SK-N-SH (cell line): ENCODE measurements around the gene PLCB1. TPM values are rescaled to one million over a fixed set of nuclear protein-coding genes. Genes with fewer than 3 reads are reported as not detected.
A peak's percentile ranks its signal among the peaks of the same experiment; 100 is the strongest.

Experiments
- CTCF ChIA-PET: fragments of 300-600, 350-600 bp; formaldehyde crosslinking; extraction: SDS; loops from one replicate; lab custom pipeline; 2021; lab: Yijun Ruan, JAX
- POLR2A ChIA-PET: fragments of 350-600 bp; sonication (Branson Sonifier 250); formaldehyde crosslinking; extraction: SDS; loops from one replicate; lab custom pipeline; 2020; ENCODE audit warnings: antibody characterized with exemption, inconsistent platforms; lab: Yijun Ruan, JAX
- DNase-seq: peaks from one replicate; pipeline ENCODE4 v3.0.0; 2012
- H2AFZ ChIP-seq: fragments of 200-600 bp; sonication (generic); 2 replicates; pipeline ENCODE4 v1.8.1; 2016; ENCODE audit warnings: antibody characterized with exemption, mild to moderate bottlenecking, low read depth
- H3F3A ChIP-seq: fragments of 200-600 bp; sonication (generic); replicated peaks from 2 replicates; pipeline ENCODE3; 2016; ENCODE audit warnings: antibody characterized with exemption, mild to moderate bottlenecking; ENCODE audit not compliant: insufficient read depth
- H3K27ac ChIP-seq, 2 experiments: fragments of 200-500 bp in 1 of 2; fragments of 200-600 bp in 1 of 2; sonication (Bioruptor generic) in 1 of 2; sonication (generic), shearing (Covaris generic) in 1 of 2; 2 replicates each; pipeline versions ENCODE4 v1.5.1 to v1.6.1; 2014 to 2016; ENCODE audit warnings: low read depth in 2 of 2, inconsistent platforms in 1 of 2, low read length in 1 of 2, mild to moderate bottlenecking in 1 of 2, mixed read lengths in 1 of 2
- H3K27me3 ChIP-seq: fragments of 200-600 bp; sonication (generic), shearing (Covaris generic); 2 replicates; pipeline ENCODE4 v1.6.1; 2016; ENCODE audit warnings: mixed run types; ENCODE audit not compliant: insufficient read depth
- H3K36me3 ChIP-seq, 2 experiments: fragments of 200-500 bp in 1 of 2; fragments of 200-600 bp in 1 of 2; sonication (Bioruptor generic) in 1 of 2; sonication (generic) in 1 of 2; replicated peaks in 1 of 2; 2 replicates each; pipeline versions ENCODE3 to v1.5.1; 2014 to 2016; ENCODE audit warnings: low read length in 1 of 2, mild to moderate bottlenecking in 1 of 2; ENCODE audit not compliant: insufficient read depth in 2 of 2, control insufficient read depth in 1 of 2
- H3K4me1 ChIP-seq, 2 experiments: fragments of 200-500 bp in 1 of 2; fragments of 200-600 bp in 1 of 2; sonication (Bioruptor generic) in 1 of 2; sonication (generic), shearing (Covaris generic) in 1 of 2; 2 replicates each; pipeline versions ENCODE4 v1.5.1 to v1.6.1; 2014 to 2016; ENCODE audit warnings: low read depth in 1 of 2, low read length in 1 of 2, mixed run types in 1 of 2; ENCODE audit not compliant: insufficient read depth in 2 of 2, control insufficient read depth in 1 of 2
- H3K4me2 ChIP-seq: fragments of 200-600 bp; sonication (generic), shearing (Covaris generic); 2 replicates; pipeline ENCODE4 v1.6.1; 2017; ENCODE audit warnings: mixed run types
- H3K4me3 ChIP-seq, 2 experiments: fragments of 200-500 bp in 1 of 2; fragments of 200-600 bp in 1 of 2; sonication (Bioruptor generic) in 1 of 2; sonication (generic), shearing (Covaris generic) in 1 of 2; 2 replicates each; pipeline versions ENCODE4 v1.5.1 to v1.8.1; 2014 to 2016; ENCODE audit warnings: low read depth in 2 of 2, inconsistent platforms in 1 of 2, low read length in 1 of 2, mild to moderate bottlenecking in 1 of 2, mixed read lengths in 1 of 2, moderate library complexity in 1 of 2
- H3K79me2 ChIP-seq: fragments of 200-600 bp; sonication (generic); 2 replicates; pipeline ENCODE4 v1.8.1; 2017; ENCODE audit warnings: mild to moderate bottlenecking; ENCODE audit not compliant: insufficient read depth
- H3K9ac ChIP-seq: fragments of 200-600 bp; sonication (generic); 2 replicates; pipeline ENCODE4 v1.6.1; 2017; ENCODE audit warnings: mixed run types
- H3K9me2 ChIP-seq: fragments of 200-600 bp; sonication (generic); 2 replicates; pipeline ENCODE4 v1.6.1; 2017; ENCODE audit warnings: mixed run types
- H3K9me3 ChIP-seq: fragments of 200-600 bp; sonication (generic); 2 replicates; pipeline ENCODE4 v1.6.1; 2017; ENCODE audit warnings: mixed run types, mild to moderate bottlenecking, moderate library complexity
- H4K20me1 ChIP-seq: fragments of 200-600 bp; sonication (generic); 2 replicates; pipeline ENCODE4 v1.6.1; 2017; ENCODE audit warnings: mild to moderate bottlenecking, mixed run types; ENCODE audit not compliant: insufficient read depth
- EP300 ChIP-seq, 2 experiments: IDR thresholded peaks; 2 replicates each; pipeline versions ENCODE4 v1.4.0 to v1.6.1; 2012; ENCODE audit warnings: borderline replicate concordance in 1 of 2, low read depth in 1 of 2, low read length in 1 of 2
- EZH2phosphoT487 ChIP-seq: fragments of 200-600 bp; sonication (generic); IDR thresholded peaks from 2 replicates; pipeline ENCODE4 v1.6.1; 2017; ENCODE audit warnings: low read depth, mixed run types, mild to moderate bottlenecking, antibody characterized with exemption, moderate library complexity, borderline replicate concordance
- FOSL2 ChIP-seq: IDR thresholded peaks from 2 replicates; pipeline ENCODE4 v1.4.0; 2012; ENCODE audit warnings: low read depth, mild to moderate bottlenecking, moderate library complexity, borderline replicate concordance
- PBX3 ChIP-seq: IDR thresholded peaks from 2 replicates; pipeline ENCODE4; 2012
- SMC3 ChIP-seq: IDR thresholded peaks from 2 replicates; pipeline ENCODE4 v1.6.1; 2012; ENCODE audit warnings: low read depth, low read length, improper control_type of control experiment
- TAF1 ChIP-seq: IDR thresholded peaks from 2 replicates; pipeline ENCODE4 v1.6.1; 2012; ENCODE audit warnings: low read depth, mild to moderate bottlenecking, low read length, moderate library complexity, borderline replicate concordance
- TCF12 ChIP-seq: IDR thresholded peaks from 2 replicates; pipeline ENCODE4 v1.4.0; 2012
- TEAD4 ChIP-seq: IDR thresholded peaks from 2 replicates; pipeline ENCODE4 v1.4.0; 2012; ENCODE audit warnings: mild to moderate bottlenecking, borderline replicate concordance; ENCODE audit not compliant: insufficient read depth
- WGBS: methylation state at CpG from one replicate; pipeline ENCODE4 v1.1.6; 2017; ENCODE audit warnings: low lambda C conversion rate; 5-methylcytosine and 5-hydroxymethylcytosine counted together
- polyA plus RNA-seq, 3 experiments: library from polyadenylated mRNA; depleted of rRNA; stranded (reverse); fragments of >200 nt; gene quantifications; 2 replicates each; pipeline ENCODE4 v1.2.3, GENCODE V29; 2012

The PLCB1 gene
- polyA plus RNA-seq, 1 of the 3 experiments (the other 2 are of a cell fraction) = 10.5 TPM

GRCh38 chr20:8646033-8646441 is 514.0 kb downstream of the PLCB1 start:
- Histone ChIP-seq H3K4me3 (no peak overlapping the region), H3K27me3 (no peaks in the 10 kb centered on the region), H2AFZ (peak overlapping the region; percentile 39; the same call in 1 of the 2 replicates)
- 19% methylated on average over 4 of the region's 4 CpGs for WGBS
- TF ChIP-seq EP300 (IDR thresholded peaks at IDR 0.05; ENCODE audit: borderline replicate concordance in 1 of 2, low read depth in 1 of 2, low read length in 1 of 2) = 0 out of 4 replicates have a peak, but pooled peaks of 1 of the 2 experiments have one; percentile 18
- TF ChIP-seq FOSL2 = peak; percentile 8; the same call in 1 of the 2 replicates
- no peak for TF ChIP-seq EZH2phosphoT487
- TF ChIP-seq TCF12 = peak; percentile 68
- no peak for TF ChIP-seq TAF1
- 0 out of 2 replicates have a peak, but pooled peaks have one; percentile 2 for TF ChIP-seq PBX3
- TF ChIP-seq, all 33 proteins: peak for 4
- ChIA-PET CTCF (interaction anchor here (0.7 kb wide), 1 partner anchor 25 kb away, joined by 3 read pairs; no protein-coding TSS in a partner anchor), POLR2A (no interaction called here)
- H3K4me1 ChIP-seq = peaks cover 13% of the 10 kb centered on the region in 2 experiments; a peak in 3 of 4 replicates
- no peaks in the 10 kb centered on the region for H4K20me1 ChIP-seq
- H3K36me3 ChIP-seq = peaks cover 0 to 7% of the 10 kb centered on the region in 2 experiments
- no peaks in the 10 kb centered on the region; the same call in 1 of the 2 replicates for H3K79me2 ChIP-seq
- H3K9me3 ChIP-seq = no peaks in the 10 kb centered on the region
- H3K9me2 ChIP-seq = no peaks in the 10 kb centered on the region
- DNase-seq = no peak
- peak overlapping the region; percentile 17; the same call in 1 of the 2 replicates for H3K9ac ChIP-seq
- H3F3A ChIP-seq = peaks cover 20% of the 10 kb centered on the region
- peak overlapping the region; percentile 69 to 79 for H3K27ac ChIP-seq
- peak overlapping the region; percentile 30 for H3K4me2 ChIP-seq

- H3F3A ChIP-seq = peaks cover 20% of the 10 kb centered on the region
- peak overlapping the region; percentile 30; the same call in 1 of the 2 replicates for H3K4me2 ChIP-seq
- peak overlapping the region; percentile 69 to 79 for H3K27ac ChIP-seq
- H3K9me3 ChIP-seq = no peaks in the 10 kb centered on the region
- TF ChIP-seq TEAD4 (peak; percentile 41; the same call in 1 of the 2 replicates), SMC3 (no peak), EP300 (IDR thresholded peaks at IDR 0.05; ENCODE audit: borderline replicate concordance in 1 of 2, low read depth in 1 of 2, low read length in 1 of 2) (peak in 1 of 2 experiments; percentile 58; a peak in 1 of 4 replicates), FOSL2 (0 out of 2 replicates have a peak, but pooled peaks have one; percentile 18)
- CTCF ChIA-PET = no interaction called here
- H3K36me3 ChIP-seq = peaks cover 4 to 7% of the 10 kb centered on the region in 2 experiments
- H2AFZ ChIP-seq = 0 out of 2 replicates have a peak overlapping the region, but pooled peaks have one; percentile 21
- H4K20me1 ChIP-seq = no peaks in the 10 kb centered on the region
- no peaks in the 10 kb centered on the region; the same call in 1 of the 2 replicates for H3K79me2 ChIP-seq
- H3K4me3 ChIP-seq = no peak overlapping the region
- 74% methylated on average over 1 of the region's 1 CpG for WGBS
- H3K27me3 ChIP-seq = no peaks in the 10 kb centered on the region
- no peaks in the 10 kb centered on the region for H3K9me2 ChIP-seq
- POLR2A ChIA-PET = no interaction called here
- H3K4me1 ChIP-seq = peaks cover 13% of the 10 kb centered on the region in 2 experiments; a peak in 3 of 4 replicates
- H3K9ac ChIP-seq = peak overlapping the region; percentile 17; the same call in 1 of the 2 replicates
- no peak for DNase-seq
Observed at GRCh38 chr20:8646716-8647115, 514.6 kb downstream of the PLCB1 start.
